H1 (cell line): ENCODE measurements around the gene KCNE4. TPM values are rescaled to one million over a fixed set of nuclear protein-coding genes. Genes with fewer than 3 reads are reported as not detected.

Experiments
- CTCF ChIA-PET: fragments of 300-600 bp; sonication (Branson Sonifier 250); formaldehyde crosslinking; loops from one replicate; lab custom pipeline; 2021; ENCODE audit not compliant: partially characterized antibody; lab: Charles Lee
- POLR2A ChIA-PET: fragments of 300-600 bp; sonication (Branson Sonifier 250); formaldehyde crosslinking; loops from one replicate; lab custom pipeline; 2021; ENCODE audit warnings: inconsistent platforms; ENCODE audit not compliant: partially characterized antibody; lab: Charles Lee
- DNase-seq, 2 experiments: peaks; one replicate each; pipeline versions ENCODE4 v3.0.0 to v3.0.0-alpha.2; 2010 to 2022; ENCODE audit warnings: low spot score in 2 of 2, low read depth in 1 of 2, mixed read lengths in 1 of 2
- FAIRE-seq: peaks from 2 replicates; lab custom pipeline; 2011; peaks lifted over from hg19 to GRCh38; lab: Jason Lieb, UNC
- H2AFZ ChIP-seq: 2 replicates; pipeline ENCODE4 v1.8.1; 2012; ENCODE audit warnings: low read length, inconsistent platforms
- H2AK5ac ChIP-seq: 2 replicates; pipeline ENCODE4 v1.6.1; 2013; ENCODE audit warnings: low read depth, low read length
- H2BK120ac ChIP-seq: replicated peaks from 2 replicates; pipeline ENCODE3; 2013; ENCODE audit warnings: low read depth, low read length, inconsistent platforms
- H2BK12ac ChIP-seq: 2 replicates; pipeline ENCODE4 v1.6.1; 2013; ENCODE audit warnings: low read depth, low read length
- H2BK15ac ChIP-seq: 2 replicates; pipeline ENCODE4 v1.6.1; 2013; ENCODE audit warnings: low read length
- H2BK20ac ChIP-seq: 2 replicates; pipeline ENCODE4 v1.6.1; 2013; ENCODE audit warnings: low read length
- H2BK5ac ChIP-seq: 2 replicates; pipeline ENCODE4 v1.6.1; 2013; ENCODE audit warnings: low read depth, low read length
- H3K14ac ChIP-seq: 2 replicates; pipeline ENCODE4 v1.6.1; 2013; ENCODE audit warnings: inconsistent platforms; ENCODE audit not compliant: insufficient read length
- H3K18ac ChIP-seq: 2 replicates; pipeline ENCODE4 v1.6.1; 2013; ENCODE audit warnings: low read length; ENCODE audit errors: extremely low read depth
- H3K23ac ChIP-seq: 2 replicates; pipeline ENCODE4 v1.6.1; 2013; ENCODE audit warnings: inconsistent platforms; ENCODE audit not compliant: insufficient read length
- H3K23me2 ChIP-seq: 2 replicates; pipeline ENCODE4 v1.6.1; 2013; ENCODE audit warnings: low read depth, low read length
- H3K27ac ChIP-seq: 2 replicates; pipeline ENCODE4 v1.6.1; 2011; ENCODE audit warnings: low read depth, low read length, inconsistent platforms
- H3K27me3 ChIP-seq, 4 experiments: replicated peaks in 1 of 4; 1 replicate in 1 of 4; 2 replicates in 3 of 4; pipeline versions ENCODE4 v1.6.1 to v1.8.1; 2011 to 2013; ENCODE audit warnings: low read length in 3 of 4, mild to moderate bottlenecking in 3 of 4, inconsistent platforms in 2 of 4, mixed read lengths in 2 of 4, moderate library complexity in 1 of 4; ENCODE audit not compliant: control insufficient read depth in 3 of 4, insufficient read depth in 3 of 4; ENCODE audit errors: extremely low read depth in 1 of 4
- H3K36me3 ChIP-seq, 4 experiments: 2 replicates each; pipeline versions ENCODE4 v1.6.1 to v1.8.1; 2011 to 2013; ENCODE audit warnings: mild to moderate bottlenecking in 4 of 4, low read length in 3 of 4, moderate library complexity in 2 of 4, control low read depth in 1 of 4, inconsistent platforms in 1 of 4; ENCODE audit not compliant: insufficient read depth in 4 of 4, control insufficient read depth in 2 of 4
- H3K4ac ChIP-seq: replicated peaks from 2 replicates; pipeline ENCODE3; 2013; ENCODE audit warnings: low read length, low read depth, mixed read lengths, inconsistent platforms; ENCODE audit not compliant: insufficient read length
- H3K4me1 ChIP-seq, 4 experiments: replicated peaks in 1 of 4; 1 replicate in 1 of 4; 2 replicates in 3 of 4; pipeline versions ENCODE4 v1.6.1 to v1.8.1; 2011 to 2013; ENCODE audit warnings: low read length in 3 of 4, inconsistent platforms in 2 of 4, mixed read lengths in 1 of 4; ENCODE audit not compliant: insufficient read depth in 4 of 4, control insufficient read depth in 3 of 4
- H3K4me2 ChIP-seq, 2 experiments: 2 replicates each; pipeline versions ENCODE4 v1.6.1 to v1.8.1; 2011 to 2013; ENCODE audit warnings: low read depth in 2 of 2, low read length in 2 of 2, control low read depth in 1 of 2, inconsistent platforms in 1 of 2, mild to moderate bottlenecking in 1 of 2; ENCODE audit not compliant: insufficient read depth in 1 of 2
- H3K4me3 ChIP-seq, 4 experiments: fragments of 200-600, 300-600 bp in 1 of 4; sonication (generic), shearing (Covaris generic), sonication (Bioruptor Twin) in 1 of 4; 2 replicates each; pipeline versions ENCODE4 v1.5.1 to v1.8.1; 2011 to 2016; ENCODE audit warnings: low read length in 4 of 4, low read depth in 3 of 4, control low read depth in 2 of 4, inconsistent platforms in 2 of 4, mild to moderate bottlenecking in 2 of 4, mixed read lengths in 1 of 4, moderate library complexity in 1 of 4; ENCODE audit not compliant: insufficient read depth in 2 of 4; ENCODE audit errors: extremely low read depth in 1 of 4
- H3K56ac ChIP-seq: replicated peaks from 2 replicates; pipeline ENCODE3; 2013; ENCODE audit warnings: low read depth, mild to moderate bottlenecking, mixed read lengths, low read length, inconsistent platforms; ENCODE audit not compliant: insufficient read length
- H3K79me1 ChIP-seq: 2 replicates; pipeline ENCODE4 v1.6.1; 2013; ENCODE audit warnings: low read depth, low read length, control low read depth
- H3K79me2 ChIP-seq, 2 experiments: 2 replicates each; pipeline versions ENCODE4 v1.6.1 to v1.8.1; 2012 to 2013; ENCODE audit warnings: low read length in 2 of 2, mild to moderate bottlenecking in 2 of 2, inconsistent platforms in 1 of 2; ENCODE audit not compliant: insufficient read depth in 2 of 2, control insufficient read depth in 1 of 2
- H3K9ac ChIP-seq, 4 experiments: replicated peaks in 1 of 4; 1 replicate in 1 of 4; 2 replicates in 3 of 4; pipeline versions ENCODE4 v1.6.1 to v1.8.1; 2011 to 2013; ENCODE audit warnings: low read depth in 3 of 4, low read length in 3 of 4, control low read depth in 2 of 4, mild to moderate bottlenecking in 2 of 4, moderate library complexity in 2 of 4, inconsistent platforms in 1 of 4; ENCODE audit errors: extremely low read depth in 1 of 4
- H3K9me3 ChIP-seq, 2 experiments: 2 replicates each; pipeline versions ENCODE4 v1.6.1 to v1.8.1; 2012 to 2013; ENCODE audit warnings: mild to moderate bottlenecking in 2 of 2, moderate library complexity in 2 of 2, control low read depth in 1 of 2, inconsistent platforms in 1 of 2, low read depth in 1 of 2, low read length in 1 of 2, mixed read lengths in 1 of 2; ENCODE audit not compliant: insufficient read depth in 2 of 2
- H4K20me1 ChIP-seq, 2 experiments: replicated peaks in 1 of 2; 2 replicates each; pipeline versions ENCODE3 to v1.8.1; 2011 to 2013; ENCODE audit warnings: inconsistent platforms in 2 of 2, low read length in 2 of 2, mild to moderate bottlenecking in 1 of 2; ENCODE audit not compliant: insufficient read depth in 2 of 2, control insufficient read depth in 1 of 2
- H4K5ac ChIP-seq: 2 replicates; pipeline ENCODE4 v1.6.1; 2013; ENCODE audit warnings: low read length, low read depth, mixed read lengths, inconsistent platforms; ENCODE audit not compliant: insufficient read length
- H4K8ac ChIP-seq: 2 replicates; pipeline ENCODE4 v1.8.0; 2013; ENCODE audit warnings: mild to moderate bottlenecking, moderate library complexity, low read length, inconsistent platforms; ENCODE audit not compliant: insufficient read depth; ENCODE audit errors: extremely low read depth
- H4K91ac ChIP-seq: replicated peaks from 2 replicates; pipeline ENCODE3; 2013; ENCODE audit warnings: low read length, mixed read lengths, inconsistent platforms; ENCODE audit not compliant: insufficient read length
- BACH1 ChIP-seq: IDR thresholded peaks from 2 replicates; pipeline ENCODE4 v1.6.1; 2012; ENCODE audit warnings: low read length, improper control_type of control experiment
- CTBP2 ChIP-seq: IDR thresholded peaks from 2 replicates; pipeline ENCODE4 v1.7.0; 2011; ENCODE audit warnings: borderline replicate concordance, mild to moderate bottlenecking, moderate library complexity, mixed read lengths, low read length; ENCODE audit not compliant: insufficient read depth, insufficient read length
- EP300 ChIP-seq, 2 experiments: IDR thresholded peaks; 1 replicate in 1 of 2; 2 replicates in 1 of 2; pipeline ENCODE4 v1.6.1; 2011 to 2012; ENCODE audit warnings: low read depth in 2 of 2, low read length in 2 of 2, mild to moderate bottlenecking in 2 of 2, borderline replicate concordance in 1 of 2, inconsistent platforms in 1 of 2, moderate library complexity in 1 of 2
- GABPA ChIP-seq: IDR thresholded peaks from 2 replicates; pipeline ENCODE4 v1.6.1; 2011; ENCODE audit warnings: mild to moderate bottlenecking, low read length, moderate library complexity, borderline replicate concordance; ENCODE audit not compliant: insufficient read depth
- HDAC2 ChIP-seq, 2 experiments: fragments of 300-600 bp in 1 of 2; sonication (generic) in 1 of 2; IDR thresholded peaks; 2 replicates each; pipeline ENCODE4 v1.6.1; 2011 to 2012; ENCODE audit warnings: low read depth in 2 of 2, low read length in 2 of 2, mild to moderate bottlenecking in 2 of 2, moderate library complexity in 2 of 2, borderline replicate concordance in 1 of 2, inconsistent platforms in 1 of 2
- KDM1A ChIP-seq: fragments of 200-600, 300-600 bp; sonication (generic); IDR thresholded peaks from 2 replicates; pipeline ENCODE4 v1.7.1; 2016; ENCODE audit warnings: mild to moderate bottlenecking, low read length, borderline replicate concordance
- KDM5A ChIP-seq: fragments of 200-600 bp; IDR thresholded peaks from 2 replicates; pipeline ENCODE4 v1.7.1; 2012; ENCODE audit warnings: mild to moderate bottlenecking, low read length, inconsistent platforms, mixed read lengths
- NRF1 ChIP-seq: IDR thresholded peaks from 2 replicates; pipeline ENCODE4 v1.6.1; 2011; ENCODE audit warnings: mild to moderate bottlenecking, low read depth, low read length, improper control_type of control experiment
- POLR2A ChIP-seq, 2 experiments: IDR thresholded peaks; 1 replicate in 1 of 2; 2 replicates in 1 of 2; pipeline ENCODE4 v1.6.1; 2011; ENCODE audit warnings: low read depth in 2 of 2, low read length in 2 of 2, mild to moderate bottlenecking in 2 of 2; ENCODE audit errors: control extremely low read depth in 1 of 2
- RNF2 ChIP-seq: fragments of 200-900, 300-1000 bp; sonication (generic); IDR thresholded peaks from 2 replicates; pipeline ENCODE4 v1.7.1; 2016; ENCODE audit warnings: borderline replicate concordance, low read depth, mild to moderate bottlenecking, antibody characterized with exemption, low read length; ENCODE audit not compliant: poor library complexity, severe bottlenecking; ENCODE audit errors: missing control alignments
- SIN3A ChIP-seq, 2 experiments: IDR thresholded peaks in 1 of 2; conservative IDR thresholded peaks in 1 of 2; 2 replicates each; pipeline ENCODE4 v1.6.1; 2011 to 2012; ENCODE audit warnings: low read length in 2 of 2, improper control_type of control experiment in 1 of 2, low read depth in 1 of 2, mild to moderate bottlenecking in 1 of 2
- SP4 ChIP-seq: IDR thresholded peaks from 2 replicates; pipeline ENCODE4 v1.6.1; 2012; ENCODE audit warnings: low read length, inconsistent platforms
- SRF ChIP-seq: IDR thresholded peaks from 2 replicates; pipeline ENCODE4 v1.6.1; 2011; ENCODE audit warnings: mild to moderate bottlenecking, low read depth, low read length, moderate library complexity
- TAF1 ChIP-seq: IDR thresholded peaks from 2 replicates; pipeline ENCODE4 v1.6.1; 2011; ENCODE audit warnings: mild to moderate bottlenecking, low read depth, low read length
- WGBS, 2 experiments: shearing (Covaris generic) in 1 of 2; methylation state at CpG; one replicate each; pipeline versions ENCODE4 v1.1.6 to v1.1.7; 2013 to 2015; ENCODE audit warnings: low lambda C conversion rate in 2 of 2, mixed read lengths in 2 of 2, inconsistent platforms in 1 of 2, low coverage in 1 of 2, missing lambda C conversion rate in 1 of 2; ENCODE audit not compliant: insufficient replicate concordance in 2 of 2, insufficient coverage in 1 of 2, insufficient read length in 1 of 2; ENCODE audit errors: extremely low coverage in 1 of 2, missing lambda C conversion rate in 1 of 2; 5-methylcytosine and 5-hydroxymethylcytosine counted together
- polyA plus RNA-seq, 7 experiments: library from polyadenylated mRNA; depleted of rRNA in 3 of 7; stranded (reverse) in 5 of 7; unstranded in 2 of 7; fragments of >200 nt in 5 of 7; fragments of 200-250 nt in 2 of 7; gene quantifications; 1 replicate in 5 of 7; 2 replicates in 1 of 7; 4 replicates in 1 of 7; pipeline versions ENCODE4 v1.2.1 to v1.2.3, GENCODE V29; 2011 to 2013; ENCODE audit warnings: missing spikeins in 2 of 7, mixed read lengths in 2 of 7
- total RNA-seq: library from RNA; stranded (reverse); fragmentation: NEBNext Ultra II Directional; extraction: Animal tissue kit (Norgen Biotek cat#: 25700); gene quantifications from 2 replicates; pipeline ENCODE4 v1.2.1, GENCODE V29; 2021

The KCNE4 gene
- total and polyA plus RNA-seq, 2 of the 8 experiments (the other 6 are each of a cell fraction or from before 2014, with no cell fraction given) = 0.08 to 0.09 TPM

GRCh38 chr2:223069988-223070387 lies 18.0 kb downstream of the KCNE4 start:
- Histone ChIP-seq H3K4me1 (no peaks in the 10 kb centered on the region), H3K4me2 (no peak overlapping the region), H3K18ac (no peak overlapping the region), H3K4me3 (no peak overlapping the region), H2AFZ (no peak overlapping the region), H2AK5ac (no peak overlapping the region), H2BK12ac (no peak overlapping the region), H4K5ac (no peak overlapping the region), H2BK120ac (no peak overlapping the region), H3K36me3 (no peaks in the 10 kb centered on the region), H4K20me1 (no peaks in the 10 kb centered on the region), H3K14ac (no peak overlapping the region), H3K9me3 (no peaks in the 10 kb centered on the region), H3K23ac (no peak overlapping the region), H2BK20ac (no peak overlapping the region), H3K56ac (no peak overlapping the region), H3K4ac (no peak overlapping the region), H2BK15ac (no peak overlapping the region), H3K9ac (no peak overlapping the region), H4K91ac (no peak overlapping the region), H3K23me2 (no peaks in the 10 kb centered on the region), H4K8ac (no peak overlapping the region), H3K27ac (no peak overlapping the region), H3K79me1 (no peaks in the 10 kb centered on the region), H3K27me3 (no peaks in the 10 kb centered on the region), H3K79me2 (no peaks in the 10 kb centered on the region), H2BK5ac (no peak overlapping the region)
- DNase-seq (no peak), FAIRE-seq (no peak)
- POLR2A ChIA-PET = interaction anchor here (0.6 kb wide), 1 partner anchor 868 kb away, joined by 4 read pairs; no protein-coding TSS in a partner anchor
- 86% methylated on average over 1 of the region's 1 CpG; no CpG with 5 or more reads in 1 of the 2 experiments for WGBS, 2 experiments
- CTCF ChIA-PET = interaction anchor here (0.6 kb wide), 1 partner anchor 11 kb away, joined by 3 read pairs; no protein-coding TSS in a partner anchor
- no peak for TF ChIP-seq SIN3A (conservative IDR thresholded peaks at IDR 0.05 in 1 of 2, IDR thresholded peaks at IDR 0.05 in 1 of 2; ENCODE audit: low read depth in 1 of 2, low read length in 2 of 2)
- TF ChIP-seq EP300 (IDR thresholded peaks at IDR 0.05; ENCODE audit: borderline replicate concordance in 1 of 2, low read depth in 2 of 2, low read length in 2 of 2) = no peak
- TF ChIP-seq RNF2 = no peak
- no peak for TF ChIP-seq GABPA
- TF ChIP-seq BACH1 = no peak
- no peak for TF ChIP-seq SP4
- no peak for TF ChIP-seq POLR2A (IDR thresholded peaks at IDR 0.05; ENCODE audit: control extremely low read depth in 1 of 2, low read depth in 2 of 2, low read length in 2 of 2)
- no peak for TF ChIP-seq KDM1A
- TF ChIP-seq TAF1 = no peak
- no peak for TF ChIP-seq NRF1
- TF ChIP-seq KDM5A = no peak
- TF ChIP-seq CTBP2 = no peak
- no peak for TF ChIP-seq SRF
- no peak for TF ChIP-seq HDAC2 (IDR thresholded peaks at IDR 0.05; ENCODE audit: borderline replicate concordance in 1 of 2, low read depth in 2 of 2, low read length in 2 of 2)
